SJCRH30 (cell line): ENCODE data around the gene ESR2. TPM values are rescaled to one million over a fixed set of nuclear protein-coding genes. Genes with fewer than 3 reads are reported as not detected.
A peak's percentile ranks its signal among the peaks of the same experiment; 100 is the strongest.
"Not testable (repeated sequence)": the region's sequence is repeated elsewhere in the genome, so short reads cannot be mapped to it uniquely, and the experiment has no call there.

Experiments
- DNase-seq, 2 experiments: peaks; one replicate each; pipeline ENCODE4 v3.0.0-alpha.2; 2015 to 2020
- H3K27ac ChIP-seq: fragments of 250-450 bp; sonication (Bioruptor Pico); 2 replicates; pipeline ENCODE4 v1.5.1; 2020; ENCODE audit warnings: mild to moderate bottlenecking, moderate library complexity
- H3K27me3 ChIP-seq: fragments of 250-450 bp; sonication (Bioruptor Pico); 2 replicates; pipeline ENCODE4 v1.5.1; 2020; ENCODE audit warnings: mild to moderate bottlenecking, moderate library complexity
- H3K36me3 ChIP-seq: fragments of 250-450 bp; sonication (Bioruptor Pico); 2 replicates; pipeline ENCODE4 v1.5.1; 2020; ENCODE audit warnings: mild to moderate bottlenecking, moderate library complexity
- H3K4me1 ChIP-seq: fragments of 250-450 bp; sonication (Bioruptor Pico); 2 replicates; pipeline ENCODE4 v1.5.1; 2020; ENCODE audit warnings: mild to moderate bottlenecking, moderate library complexity
- H3K4me3 ChIP-seq: fragments of 250-450 bp; sonication (Bioruptor Pico); 2 replicates; pipeline ENCODE4 v1.5.1; 2020; ENCODE audit warnings: mild to moderate bottlenecking, moderate library complexity
- H3K9me3 ChIP-seq: fragments of 250-450 bp; sonication (Bioruptor Pico); replicated peaks from 2 replicates; pipeline ENCODE4 v1.5.1; 2020; ENCODE audit warnings: mild to moderate bottlenecking, moderate library complexity
- total RNA-seq: library from RNA; depleted of rRNA; stranded (reverse); fragments of >200 nt; shearing (Covaris generic); gene quantifications from 2 replicates; pipeline ENCODE4 v1.2.3, GENCODE V29; 2014

The ESR2 gene
- total RNA-seq, 1 experiment from 2014 or later, result 12.1 TPM

- Histone ChIP-seq H3K4me1 (no peaks in the 10 kb centered on the region), H3K27ac (no peak overlapping the region), H3K27me3 (no peaks in the 10 kb centered on the region), H3K9me3 (no peaks in the 10 kb centered on the region), H3K4me3 (no peak overlapping the region), H3K36me3 (peaks cover 11% of the 10 kb centered on the region)
- no peak for DNase-seq
These were observed 107.7 kb downstream of the ESR2 start for GRCh38 chr14:64186231-64187129.

GRCh38 chr14:64185184-64185583, 109.0 kb downstream of the ESR2 start:
- H3K9me3 ChIP-seq, result no peaks in the 10 kb centered on the region
- DNase-seq, result no peak
- no peak overlapping the region for H3K27ac ChIP-seq
- H3K4me3 ChIP-seq, result no peak overlapping the region
- peaks cover 16% of the 10 kb centered on the region for H3K36me3 ChIP-seq
- no peaks in the 10 kb centered on the region for H3K27me3 ChIP-seq
- H3K4me1 ChIP-seq, result no peaks in the 10 kb centered on the region

GRCh38 chr14:64184103-64184729, 110.0 kb downstream of the ESR2 start:
- Histone ChIP-seq H3K4me1 (no peaks in the 10 kb centered on the region), H3K9me3 (no peaks in the 10 kb centered on the region), H3K36me3 (peaks cover 20% of the 10 kb centered on the region), H3K4me3 (no peak overlapping the region), H3K27me3 (no peaks in the 10 kb centered on the region), H3K27ac (no peak overlapping the region)
- no peak for DNase-seq

GRCh38 chr14:64182908-64183307, 111.3 kb downstream of the ESR2 start:
- not testable (repeated sequence) for H3K27ac ChIP-seq, H3K9me3 ChIP-seq, H3K4me3 ChIP-seq, DNase-seq, H3K4me1 ChIP-seq, H3K27me3 ChIP-seq
- peaks cover 20% of the 10 kb centered on the region for H3K36me3 ChIP-seq

GRCh38 chr14:64178814-64179213, 115.4 kb downstream of the ESR2 start:
- DNase-seq, result no peak
- Histone ChIP-seq H3K27ac (no peak overlapping the region), H3K27me3 (no peaks in the 10 kb centered on the region), H3K4me1 (no peaks in the 10 kb centered on the region), H3K36me3 (peaks cover 17% of the 10 kb centered on the region), H3K4me3 (no peak overlapping the region), H3K9me3 (no peaks in the 10 kb centered on the region)

- DNase-seq, result no peak
- Histone ChIP-seq H3K36me3 (peaks cover 11% of the 10 kb centered on the region), H3K4me3 (no peak overlapping the region), H3K9me3 (no peaks in the 10 kb centered on the region), H3K4me1 (no peaks in the 10 kb centered on the region), H3K27ac (no peak overlapping the region), H3K27me3 (no peaks in the 10 kb centered on the region)
These were observed 117.8 kb downstream of the ESR2 start for GRCh38 chr14:64176330-64176729.

GRCh38 chr14:64174922-64175782, 119.0 kb downstream of the ESR2 start:
- H3K27me3 ChIP-seq, result no peaks in the 10 kb centered on the region
- no peak for DNase-seq
- H3K4me3 ChIP-seq, result no peak overlapping the region
- no peaks in the 10 kb centered on the region for H3K9me3 ChIP-seq
- no peak overlapping the region for H3K27ac ChIP-seq
- H3K36me3 ChIP-seq, result peaks cover 14% of the 10 kb centered on the region
- H3K4me1 ChIP-seq, result no peaks in the 10 kb centered on the region

- DNase-seq, result no peak
- Histone ChIP-seq H3K27me3 (no peaks in the 10 kb centered on the region), H3K4me1 (no peaks in the 10 kb centered on the region), H3K27ac (no peak overlapping the region), H3K4me3 (no peak overlapping the region), H3K36me3 (peaks cover 23% of the 10 kb centered on the region), H3K9me3 (no peaks in the 10 kb centered on the region)
These were observed 124.0 kb downstream of the ESR2 start for GRCh38 chr14:64170181-64170580.

GRCh38 chr14:64159588-64159987, 134.6 kb downstream of the ESR2 start:
- DNase-seq, result no peak

GRCh38 chr14:64158608-64159007, 135.6 kb downstream of the ESR2 start:
- no peak for DNase-seq

More at GRCh38 chr14:64159588-64159987, 134.6 kb downstream of the ESR2 start:
- H3K4me1 ChIP-seq, result no peaks in the 10 kb centered on the region
- H3K27me3 ChIP-seq, result no peaks in the 10 kb centered on the region
- no peak overlapping the region for H3K27ac ChIP-seq
- no peak overlapping the region for H3K4me3 ChIP-seq
- H3K9me3 ChIP-seq, result no peaks in the 10 kb centered on the region
- peaks cover 17% of the 10 kb centered on the region for H3K36me3 ChIP-seq

GRCh38 chr14:64149921-64150320, 144.2 kb downstream of the ESR2 start:
- H3K36me3 ChIP-seq, result peaks cover 16% of the 10 kb centered on the region; the same call in 1 of the 2 replicates
- no peak overlapping the region for H3K27ac ChIP-seq
- H3K4me1 ChIP-seq, result peaks cover 12% of the 10 kb centered on the region
- no peak overlapping the region for H3K4me3 ChIP-seq
- DNase-seq, result no peak
- H3K27me3 ChIP-seq, result no peaks in the 10 kb centered on the region
- no peaks in the 10 kb centered on the region for H3K9me3 ChIP-seq

More at GRCh38 chr14:64158608-64159007, 135.6 kb downstream of the ESR2 start:
- H3K4me3 ChIP-seq, result no peak overlapping the region
- H3K27me3 ChIP-seq, result no peaks in the 10 kb centered on the region
- no peaks in the 10 kb centered on the region for H3K9me3 ChIP-seq
- no peaks in the 10 kb centered on the region for H3K4me1 ChIP-seq
- H3K36me3 ChIP-seq, result peaks cover 16% of the 10 kb centered on the region
- H3K27ac ChIP-seq, result no peak overlapping the region

GRCh38 chr14:64147126-64147790, 146.9 kb downstream of the ESR2 start:
- Histone ChIP-seq H3K4me1 (peaks cover 12% of the 10 kb centered on the region), H3K4me3 (no peak overlapping the region), H3K27ac (peak overlapping the region; percentile 17; the same call in 1 of the 2 replicates), H3K9me3 (no peaks in the 10 kb centered on the region), H3K27me3 (no peaks in the 10 kb centered on the region), H3K36me3 (peaks cover 19% of the 10 kb centered on the region; the same call in 1 of the 2 replicates)
- DNase-seq, result peak; percentile 56 to 58

- DNase-seq, result peak in 1 of 2 experiments; percentile 7
- Histone ChIP-seq H3K27me3 (no peaks in the 10 kb centered on the region), H3K4me1 (no peaks in the 10 kb centered on the region), H3K27ac (no peak overlapping the region), H3K36me3 (peaks cover 25% of the 10 kb centered on the region), H3K9me3 (no peaks in the 10 kb centered on the region), H3K4me3 (no peak overlapping the region)
These were observed 156.4 kb downstream of the ESR2 start for GRCh38 chr14:64137657-64138290.

GRCh38 chr14:64126548-64126947, 167.6 kb downstream of the ESR2 start:
- peaks cover 50% of the 10 kb centered on the region for H3K36me3 ChIP-seq
- H3K27me3 ChIP-seq, result no peaks in the 10 kb centered on the region
- H3K9me3 ChIP-seq, result no peaks in the 10 kb centered on the region
- H3K27ac ChIP-seq, result no peak overlapping the region
- no peak overlapping the region for H3K4me3 ChIP-seq
- no peaks in the 10 kb centered on the region for H3K4me1 ChIP-seq
- DNase-seq, result no peak
